Vagina (tissue), 2 donors: ENCODE measurements around the gene TRIM10. TPM values are rescaled to one million over a fixed set of nuclear protein-coding genes. Genes with fewer than 3 reads are reported as not detected.
"Not testable (repeated sequence)": the region's sequence is repeated elsewhere in the genome, so short reads cannot be mapped to it uniquely, and the experiment has no call there.

ENCODE experiments used
- DNase-seq, 2 donors: peaks; one replicate each; pipeline ENCODE4 v3.0.0-alpha.2; 2017; ENCODE audit errors: extremely low spot score in 2 of 2
- H3K27ac ChIP-seq: fragments of 200-600 bp; sonication (generic); one replicate; pipeline ENCODE4 v1.5.1; 2019
- H3K27me3 ChIP-seq: fragments of 200-600 bp; sonication (generic); one replicate; pipeline ENCODE4 v1.5.1; 2019
- H3K36me3 ChIP-seq, 2 donors: fragments of 200-600 bp; sonication (generic); one replicate each; pipeline ENCODE4 v1.5.1; 2017 to 2019
- H3K4me1 ChIP-seq: fragments of 200-600 bp; sonication (generic); one replicate; pipeline ENCODE4 v1.5.1; 2019
- H3K4me3 ChIP-seq, 2 donors: fragments of 200-600 bp; sonication (generic); 1 replicate in 1 of 2; 2 replicates in 1 of 2; pipeline ENCODE4 v1.5.1; 2016 to 2019
- H3K9me3 ChIP-seq: fragments of 200-600 bp; sonication (generic); one replicate; pipeline ENCODE4 v1.5.1; 2019
- POLR2A ChIP-seq, 2 donors: fragments of 450-650 bp; IDR thresholded peaks; one replicate each; pipeline ENCODE4 v1.6.1; 2017; ENCODE audit warnings: antibody characterized with exemption in 2 of 2, mild to moderate bottlenecking in 2 of 2, moderate library complexity in 2 of 2
- POLR2AphosphoS5 ChIP-seq, 2 donors: sonication (generic); formaldehyde crosslinking; IDR thresholded peaks; one replicate each; pipeline ENCODE4 v1.9.0; 2017; ENCODE audit warnings: antibody characterized with exemption in 2 of 2, mild to moderate bottlenecking in 2 of 2, low read depth in 1 of 2; ENCODE audit not compliant: insufficient read depth in 1 of 2
- intact Hi-C: fragments of 100-400 bp; cut with DNase I; formaldehyde crosslinking; loops from one replicate; pipeline ENCODE4 v1.15.1; 2023
- total RNA-seq: library from RNA; depleted of rRNA; stranded (reverse); fragments of >200 nt; gene quantifications from one replicate; pipeline ENCODE4 v1.2.3, GENCODE V29; 2016
- TF ChIP-seq, protein P1 (sequence below), 3 experiments: fragments of 450-650 bp in 2 of 3; fragments of 200-600 bp in 1 of 3; sonication (generic) in 1 of 3; IDR thresholded peaks; one replicate each; pipeline ENCODE4 v1.5.1; 2017 to 2019; ENCODE audit warnings: antibody characterized with exemption in 3 of 3, mild to moderate bottlenecking in 2 of 3, moderate library complexity in 2 of 3

TRIM10 gene
- total RNA-seq, 1 donor from 2014 or later = not detected

DNA sequence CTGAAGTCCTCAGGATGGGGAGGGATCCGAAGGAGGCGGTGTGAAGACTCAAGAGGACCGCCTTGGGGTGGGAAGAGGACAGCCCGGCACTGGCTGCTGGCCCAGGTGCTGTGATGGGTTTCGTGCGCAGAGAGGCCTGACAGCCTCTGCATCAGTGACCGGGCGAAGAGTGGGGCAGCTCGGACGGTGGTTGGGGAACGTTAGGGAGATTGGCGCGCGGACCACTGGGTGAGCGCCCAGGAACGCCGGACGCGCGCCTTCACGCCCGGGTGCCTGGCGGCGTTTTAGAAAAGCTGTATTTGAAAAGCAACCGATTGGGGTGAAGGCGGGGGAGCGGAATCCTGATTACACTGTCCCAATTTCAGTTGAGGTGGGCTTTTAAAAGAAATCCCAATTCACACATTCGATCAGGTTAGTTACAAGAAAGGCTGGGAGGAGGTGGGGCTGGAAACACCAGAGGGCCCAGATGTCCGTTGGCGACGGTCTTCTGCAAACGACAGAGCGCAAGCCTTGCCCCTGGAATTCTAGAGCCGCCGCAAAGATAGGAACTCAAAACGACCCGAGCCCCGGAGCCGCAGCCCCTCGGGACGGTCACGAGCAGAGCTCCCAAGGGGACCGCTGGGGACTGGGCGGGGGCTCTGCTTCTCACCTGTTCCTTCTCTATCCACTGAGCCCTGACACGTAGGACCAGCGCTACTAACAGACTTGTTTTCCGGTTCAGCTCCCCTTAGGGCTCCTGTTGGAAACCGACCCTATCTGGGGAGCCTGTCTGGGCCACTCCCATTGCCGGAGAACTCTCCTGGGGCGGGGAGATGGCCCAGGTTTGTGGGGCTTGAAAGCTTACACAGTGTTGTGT, 33.5 kb downstream of the TRIM10 start:
- Histone ChIP-seq H3K36me3 (no peaks in the 10 kb centered on the region), H3K27ac (no peak overlapping the region), H3K9me3 (no peaks in the 10 kb centered on the region), H3K27me3 (peaks cover 5% of the 10 kb centered on the region), H3K4me1 (peaks cover 12% of the 10 kb centered on the region), H3K4me3 (no peak overlapping the region)
- intact Hi-C loops = no loop called here
- TF ChIP-seq POLR2AphosphoS5 (IDR thresholded peaks at IDR 0.05; ENCODE audit: insufficient read depth in 1 of 2, low read depth in 1 of 2) (no peak), POLR2A (IDR thresholded peaks at IDR 0.05) (no peak)
- TF ChIP-seq, protein P1, sequence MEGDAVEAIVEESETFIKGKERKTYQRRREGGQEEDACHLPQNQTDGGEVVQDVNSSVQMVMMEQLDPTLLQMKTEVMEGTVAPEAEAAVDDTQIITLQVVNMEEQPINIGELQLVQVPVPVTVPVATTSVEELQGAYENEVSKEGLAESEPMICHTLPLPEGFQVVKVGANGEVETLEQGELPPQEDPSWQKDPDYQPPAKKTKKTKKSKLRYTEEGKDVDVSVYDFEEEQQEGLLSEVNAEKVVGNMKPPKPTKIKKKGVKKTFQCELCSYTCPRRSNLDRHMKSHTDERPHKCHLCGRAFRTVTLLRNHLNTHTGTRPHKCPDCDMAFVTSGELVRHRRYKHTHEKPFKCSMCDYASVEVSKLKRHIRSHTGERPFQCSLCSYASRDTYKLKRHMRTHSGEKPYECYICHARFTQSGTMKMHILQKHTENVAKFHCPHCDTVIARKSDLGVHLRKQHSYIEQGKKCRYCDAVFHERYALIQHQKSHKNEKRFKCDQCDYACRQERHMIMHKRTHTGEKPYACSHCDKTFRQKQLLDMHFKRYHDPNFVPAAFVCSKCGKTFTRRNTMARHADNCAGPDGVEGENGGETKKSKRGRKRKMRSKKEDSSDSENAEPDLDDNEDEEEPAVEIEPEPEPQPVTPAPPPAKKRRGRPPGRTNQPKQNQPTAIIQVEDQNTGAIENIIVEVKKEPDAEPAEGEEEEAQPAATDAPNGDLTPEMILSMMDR (IDR thresholded peaks at IDR 0.05) = no peak
- no peak for DNase-seq

DNA sequence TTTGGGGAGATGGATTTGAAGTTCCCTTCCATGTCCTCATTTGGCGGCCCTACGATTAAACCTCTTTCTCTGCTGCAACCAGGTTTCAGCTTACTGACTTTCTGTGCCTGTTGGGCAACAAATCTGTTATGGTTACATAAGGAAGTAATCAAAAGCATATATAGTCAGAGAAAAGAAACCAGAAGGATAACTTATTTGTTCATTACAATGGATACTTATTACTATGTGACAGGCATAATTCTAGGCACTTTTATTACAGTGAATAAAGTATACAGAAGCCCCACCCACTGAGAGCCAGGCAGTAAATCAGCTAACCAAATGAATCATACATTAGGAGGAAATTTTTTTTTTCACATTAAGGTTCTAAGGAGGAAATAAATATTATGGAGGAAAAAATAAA, 38.5 kb downstream of the TRIM10 start:
- Histone ChIP-seq H3K27me3 (no peaks in the 10 kb centered on the region), H3K4me1 (peaks cover 6% of the 10 kb centered on the region), H3K27ac (no peak overlapping the region), H3K4me3 (no peak overlapping the region), H3K9me3 (no peaks in the 10 kb centered on the region), H3K36me3 (no peaks in the 10 kb centered on the region)
- DNase-seq = no peak
- intact Hi-C loops = no loop called here
- TF ChIP-seq POLR2A (IDR thresholded peaks at IDR 0.05) = no peak
- TF ChIP-seq, protein P1 (IDR thresholded peaks at IDR 0.05) = no peak
- TF ChIP-seq POLR2AphosphoS5 (IDR thresholded peaks at IDR 0.05; ENCODE audit: insufficient read depth in 1 of 2, low read depth in 1 of 2) = peak in 1 of 2 donors; percentile 48

DNA sequence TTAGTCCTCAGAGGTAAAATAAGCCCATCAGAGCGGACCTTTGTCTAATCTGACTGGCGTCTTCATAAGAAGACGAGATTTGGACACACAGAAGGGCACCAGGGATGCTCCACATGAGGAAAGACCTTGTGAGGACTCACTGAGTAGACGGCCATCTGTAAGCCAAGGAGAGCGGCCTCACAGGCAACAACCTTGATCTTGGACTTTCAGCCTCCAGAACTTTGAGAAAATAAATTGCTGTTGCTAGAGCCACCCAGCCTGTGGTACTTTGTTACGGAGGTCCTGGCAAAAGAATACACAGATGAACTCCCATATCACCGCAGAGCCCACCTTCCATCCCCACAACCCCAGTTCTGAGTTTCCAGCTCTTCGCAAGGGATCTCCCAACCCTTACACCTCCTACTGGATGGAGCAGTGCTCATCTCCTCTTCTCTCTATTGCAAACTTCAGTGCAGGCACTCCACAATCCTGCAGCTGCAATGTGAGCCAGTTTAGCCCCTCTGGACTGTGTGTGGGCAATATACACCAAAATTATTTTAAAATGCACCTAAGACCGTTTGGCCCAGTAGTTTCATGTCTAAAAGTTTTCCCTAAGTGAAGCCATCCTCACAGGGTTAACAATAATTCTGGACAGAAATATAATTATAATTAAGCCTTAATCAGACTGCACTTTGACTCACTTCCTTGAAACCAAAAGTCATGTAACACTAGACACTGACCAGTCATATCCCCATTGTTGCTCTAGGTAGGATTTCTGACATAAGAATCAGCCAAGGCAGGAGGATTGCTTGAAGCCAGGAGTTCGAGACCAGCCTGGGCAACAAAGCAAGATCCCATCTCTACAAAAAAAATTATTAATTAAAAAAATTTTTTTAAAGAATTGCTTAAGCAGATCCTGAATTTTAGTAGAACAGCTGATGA, 39.3 kb downstream of the TRIM10 start:
- Histone ChIP-seq H3K27me3 (no peaks in the 10 kb centered on the region), H3K27ac (no peak overlapping the region), H3K9me3 (no peaks in the 10 kb centered on the region), H3K36me3 (no peaks in the 10 kb centered on the region), H3K4me1 (no peaks in the 10 kb centered on the region), H3K4me3 (no peak overlapping the region)
- intact Hi-C loops = no loop called here
- peak in 1 of 2 donors; percentile 49 for DNase-seq
- no peak for TF ChIP-seq POLR2A (IDR thresholded peaks at IDR 0.05)

DNA sequence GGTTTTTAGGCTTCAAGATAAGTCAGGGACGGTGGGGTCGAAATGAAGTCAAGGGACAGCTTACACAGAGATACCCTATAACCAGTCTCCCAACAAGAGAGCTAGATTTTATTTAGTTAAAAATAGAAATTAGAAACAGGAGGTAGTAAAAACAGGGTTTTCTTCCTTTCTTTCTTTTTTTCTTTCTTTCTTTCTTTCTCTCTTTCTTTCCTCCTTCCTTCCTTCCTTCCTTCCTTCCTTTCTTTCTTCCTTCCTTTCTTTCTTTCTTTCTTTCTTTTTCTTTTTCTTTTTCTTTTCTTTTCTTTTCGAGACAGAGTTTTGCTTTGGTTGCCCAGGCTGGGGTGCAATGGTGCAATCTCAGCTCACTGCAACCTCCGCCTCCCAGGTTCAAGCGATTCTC, 42.3 kb downstream of the TRIM10 start:
- H3K27ac ChIP-seq, DNase-seq, H3K9me3 ChIP-seq, H3K4me3 ChIP-seq, H3K36me3 ChIP-seq, H3K4me1 ChIP-seq, H3K27me3 ChIP-seq, intact Hi-C loops: not testable (repeated sequence)

DNA sequence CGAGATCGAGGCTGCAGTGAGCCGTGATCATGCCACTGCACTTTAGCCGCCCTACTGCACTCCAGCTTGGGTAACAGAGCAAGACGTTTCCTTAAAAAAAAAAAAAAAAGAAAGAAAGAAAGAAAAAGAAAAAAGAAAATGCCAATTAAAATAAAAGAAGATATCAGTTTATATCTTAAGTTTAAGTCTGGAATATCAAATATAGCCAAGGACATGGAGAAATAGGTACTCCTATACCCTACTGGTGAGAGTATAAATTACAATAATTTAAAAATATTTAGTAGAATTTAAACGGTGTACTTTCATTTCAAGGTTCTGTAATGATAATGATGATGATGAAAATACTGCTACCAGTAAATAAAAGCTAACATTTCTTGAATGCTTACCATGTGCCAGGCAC, 44.3 kb downstream of the TRIM10 start:
- H3K9me3 ChIP-seq = no peaks in the 10 kb centered on the region
- no peak overlapping the region for H3K27ac ChIP-seq
- intact Hi-C loops = no loop called here
- no peaks in the 10 kb centered on the region for H3K4me1 ChIP-seq
- H3K36me3 ChIP-seq = no peaks in the 10 kb centered on the region
- H3K4me3 ChIP-seq = no peak overlapping the region
- TF ChIP-seq POLR2AphosphoS5 (IDR thresholded peaks at IDR 0.05; ENCODE audit: insufficient read depth in 1 of 2, low read depth in 1 of 2) (no peak), POLR2A (IDR thresholded peaks at IDR 0.05) (no peak)
- TF ChIP-seq, protein P1 (IDR thresholded peaks at IDR 0.05) = no peak
- DNase-seq = no peak
- no peaks in the 10 kb centered on the region for H3K27me3 ChIP-seq
